Renal cortex interstitium (tissue), 11 donors: ENCODE measurements around the gene MACROD2. TPM values are rescaled to one million over a fixed set of nuclear protein-coding genes. Genes with fewer than 3 reads are reported as not detected.
"Not testable (repeated sequence)": the region's sequence is repeated elsewhere in the genome, so short reads cannot be mapped to it uniquely, and the experiment has no call there.

Source experiments
- DNase-seq, 11 donors: peaks; one replicate each; pipeline ENCODE4 v3.0.0-alpha.2; 2013; ENCODE audit warnings: low read depth in 9 of 11, low spot score in 4 of 11; ENCODE audit errors: extremely low read depth in 1 of 11
- polyA plus RNA-seq, 3 donors: library from polyadenylated mRNA; unstranded; fragments of 120-200 nt; gene quantifications; one replicate each; pipeline ENCODE4 v1.2.1, GENCODE V29; 2013; ENCODE audit not compliant: insufficient read length in 3 of 3

The MACROD2 gene
- polyA plus RNA-seq, 3 donors: 12.2 to 14.6 (median 14.0) TPM

DNA sequence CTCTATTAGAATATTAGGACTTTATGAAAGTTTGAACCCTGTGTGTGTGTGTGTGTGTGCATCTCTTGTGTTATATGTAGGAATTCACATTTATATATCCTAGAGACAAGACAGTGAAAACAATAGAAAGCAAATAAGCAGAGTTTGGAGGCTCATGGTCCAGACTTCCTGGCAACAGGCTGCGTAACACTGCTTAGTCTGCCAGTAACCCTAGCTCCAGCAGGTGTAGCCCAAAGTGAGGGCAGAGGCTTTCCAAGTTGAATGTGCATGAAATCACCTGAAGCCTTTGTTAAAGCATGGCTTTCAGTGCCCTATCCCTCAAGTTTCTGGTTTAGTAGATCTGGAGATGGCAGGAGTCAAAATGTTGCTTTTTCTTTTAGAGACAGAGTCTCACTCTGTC, 2008.0 kb downstream of the MACROD2 start:
- no peak for DNase-seq

DNA sequence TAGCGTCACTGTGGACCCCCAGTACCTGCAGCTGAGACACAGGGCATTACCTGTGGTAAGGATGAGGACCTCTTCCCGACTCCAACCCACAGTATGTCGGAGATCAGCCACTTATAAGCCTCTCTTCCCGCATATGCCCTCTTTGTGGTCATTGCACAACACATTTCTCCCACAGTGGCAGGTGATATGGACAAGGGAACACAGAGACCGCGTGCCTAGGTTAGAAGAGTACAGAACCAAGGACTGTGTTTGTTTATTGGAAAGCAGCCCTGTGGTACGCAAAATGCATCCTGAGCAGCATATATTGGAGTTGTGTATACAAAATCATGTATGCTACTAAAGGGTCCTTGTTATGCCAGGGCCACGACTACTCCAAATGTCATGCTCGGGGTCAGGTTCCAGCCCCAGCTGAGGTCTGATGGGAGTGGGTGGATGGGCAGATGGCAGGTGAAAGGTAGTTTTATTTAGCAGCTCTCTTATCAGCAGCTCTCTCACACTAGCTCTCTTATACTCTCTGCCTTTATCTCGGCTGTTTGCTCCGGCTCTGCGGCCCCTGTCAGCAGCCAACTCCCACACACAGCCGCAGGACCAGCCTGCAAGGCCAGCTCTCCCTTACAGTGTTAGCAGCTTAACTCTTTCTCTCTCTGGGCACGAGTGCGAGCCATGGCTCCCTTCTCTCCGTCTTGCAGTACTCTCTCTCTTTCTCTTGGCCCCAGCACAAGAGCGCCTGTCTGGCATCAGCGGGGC, 2009.0 kb downstream of the MACROD2 start:
- no peak for DNase-seq

DNA sequence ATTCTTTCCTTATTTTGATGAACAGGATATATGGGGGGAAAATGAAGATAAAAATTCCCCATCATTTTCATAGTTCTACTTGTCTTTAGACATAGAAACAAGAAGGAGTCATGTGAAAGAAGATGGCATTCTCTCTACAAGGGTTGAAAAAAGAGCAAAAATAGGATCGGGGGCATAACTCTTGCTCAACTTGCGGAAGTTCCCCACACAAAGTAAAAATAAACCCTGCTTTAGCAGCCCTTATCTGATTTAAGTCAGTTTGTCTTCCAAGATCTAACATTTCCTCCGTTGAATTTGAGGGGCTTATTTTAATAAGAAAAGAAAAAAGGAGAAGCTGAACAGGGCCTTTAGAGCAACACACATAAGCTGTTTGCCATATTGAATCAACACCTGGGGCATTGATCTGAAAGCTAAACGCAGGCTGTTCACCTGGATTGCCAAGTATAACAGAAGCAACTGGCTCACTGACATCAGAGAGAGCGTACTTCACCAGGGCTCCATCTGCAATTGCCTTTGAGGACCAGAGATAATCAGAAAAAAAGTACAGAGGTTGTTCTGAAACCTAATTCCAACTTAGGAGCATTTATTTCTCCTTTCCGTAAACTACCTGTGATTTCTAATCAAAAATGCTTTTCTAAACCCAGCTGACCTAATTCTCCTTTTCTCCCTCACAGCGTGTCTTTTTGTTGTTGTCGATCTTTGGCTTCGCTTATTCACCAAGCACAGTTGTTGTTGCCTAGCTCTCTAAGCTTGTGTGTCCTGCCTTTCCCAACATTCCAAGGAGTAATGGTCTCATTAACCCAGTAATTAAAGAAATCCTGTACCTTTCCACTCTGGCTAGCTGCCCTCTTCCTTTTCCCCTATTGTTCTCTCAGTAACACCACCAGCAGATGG, 2010.0 kb downstream of the MACROD2 start:
- no peak for DNase-seq

GRCh38 chr20:16005915-16006493, 2010.7 kb downstream of the MACROD2 start:
- no peak for DNase-seq

- DNase-seq: no peak
These were observed 2011.8 kb downstream of the MACROD2 start for GRCh38 chr20:16007164-16007563.

DNA sequence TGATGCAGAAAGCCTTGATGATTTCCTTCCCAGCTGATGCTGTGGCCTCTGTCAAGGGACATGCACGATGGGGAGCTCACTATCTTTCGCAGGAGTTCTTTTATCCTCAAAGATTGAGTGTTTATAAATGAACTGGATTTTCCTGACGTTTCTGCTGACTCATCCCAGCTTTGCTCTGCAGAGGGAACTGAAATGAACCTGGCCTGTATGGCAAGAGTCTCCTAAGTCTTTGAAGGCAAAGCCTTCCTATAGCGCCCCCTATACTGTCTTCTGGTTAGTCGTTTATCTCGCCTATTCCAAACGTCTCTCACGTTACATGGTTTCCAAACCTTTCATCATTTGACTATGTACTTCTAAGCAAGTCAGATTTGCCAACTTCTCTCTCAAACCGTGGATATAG, 2012.6 kb downstream of the MACROD2 start:
- DNase-seq: no peak

DNA sequence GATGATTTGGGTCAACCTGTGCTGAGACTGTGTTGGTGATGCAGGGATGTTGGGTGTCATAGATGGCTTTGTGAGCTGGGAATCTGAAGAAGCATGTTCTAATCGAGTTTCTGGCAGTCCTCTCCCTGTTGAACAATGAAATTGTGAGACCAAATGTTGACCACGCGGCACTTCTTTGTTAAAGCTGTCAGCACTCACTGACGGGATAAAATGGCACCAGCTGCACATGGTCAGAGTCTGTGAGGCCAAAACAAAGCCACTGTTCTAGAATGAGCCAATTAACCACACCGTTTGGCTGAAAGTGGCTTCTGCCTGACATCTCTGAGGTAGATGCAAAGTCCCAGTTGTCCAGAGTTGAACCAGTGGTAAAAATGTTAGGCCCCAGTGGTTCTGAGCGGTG, 2015.7 kb downstream of the MACROD2 start:
- no peak for DNase-seq

DNA sequence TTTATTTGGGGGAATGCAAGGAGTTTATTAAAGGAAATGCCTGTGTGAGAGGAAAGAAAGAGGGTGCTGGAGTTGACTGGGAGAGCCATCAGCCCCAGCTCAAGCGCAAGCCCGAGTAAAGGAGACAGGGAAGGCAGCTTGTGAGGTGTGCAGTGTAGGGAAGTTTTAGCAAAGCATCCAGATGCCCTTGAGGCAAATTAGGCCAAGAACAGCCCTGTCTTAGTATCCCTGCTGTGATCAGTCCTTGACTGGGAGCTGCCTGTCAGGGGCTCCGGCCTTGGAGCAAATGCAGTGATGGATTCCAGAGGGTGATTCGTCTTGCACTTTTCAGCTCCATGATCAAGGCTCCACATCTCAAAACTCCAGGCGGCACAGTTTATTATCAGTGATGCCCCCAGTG, 2016.2 kb downstream of the MACROD2 start:
- no peak for DNase-seq

DNA sequence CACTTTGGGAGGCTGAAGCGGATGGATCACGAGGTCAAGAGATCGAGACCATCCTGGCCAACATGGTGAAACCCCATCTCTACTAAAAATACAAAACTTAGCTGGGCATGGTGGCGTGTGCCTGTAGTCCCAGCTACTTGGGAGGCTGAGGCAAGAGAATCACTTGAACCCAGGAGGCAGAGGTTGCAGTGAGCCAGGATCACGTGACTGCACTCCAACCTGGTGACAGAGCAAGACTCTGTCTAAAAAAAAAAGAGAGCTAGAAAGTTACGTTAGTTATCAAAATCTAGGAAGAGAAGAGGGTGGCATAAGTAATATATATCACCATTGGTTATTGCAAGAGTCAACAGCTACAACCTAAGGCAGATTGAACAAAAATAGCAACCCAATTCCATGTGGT, 2017.6 kb downstream of the MACROD2 start:
- DNase-seq: not testable (repeated sequence)

DNA sequence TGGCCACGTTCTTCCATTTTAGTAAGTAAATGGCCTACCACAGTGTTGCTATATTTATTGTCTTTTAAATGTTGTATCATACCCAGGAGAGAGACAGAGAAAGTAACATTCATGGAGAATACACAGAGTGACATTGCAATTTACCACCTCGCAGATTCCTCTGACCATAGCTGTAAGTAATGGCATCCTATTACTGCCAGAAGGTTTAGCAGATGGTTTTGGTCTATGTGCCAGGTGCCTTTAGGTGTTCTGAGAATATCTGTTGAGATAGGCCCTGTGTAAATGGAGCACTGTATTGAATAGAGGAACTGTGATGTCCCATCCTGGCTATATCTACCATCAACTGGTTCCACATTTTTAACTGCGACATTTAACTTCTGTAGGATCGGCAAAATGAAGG, 2018.3 kb downstream of the MACROD2 start:
- no peak for DNase-seq

DNA sequence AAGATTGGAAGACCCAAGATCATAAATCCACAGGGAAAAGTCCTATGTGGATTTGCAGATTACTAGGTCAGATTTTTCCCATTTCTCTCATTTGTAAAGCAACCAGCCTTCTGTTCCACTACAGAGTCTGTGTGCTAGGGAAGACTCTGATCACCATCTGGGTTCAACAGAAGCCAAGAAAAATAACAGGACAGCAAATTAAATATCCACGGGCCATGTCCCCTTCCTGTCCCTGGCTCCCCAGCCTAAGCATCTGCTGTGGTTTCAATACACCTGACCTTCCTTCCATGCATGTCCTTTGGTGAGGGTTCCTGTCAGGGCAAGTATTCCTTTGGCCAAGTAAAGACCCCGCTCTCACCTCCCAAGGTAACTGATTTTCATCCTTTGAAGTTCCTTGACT, 2019.1 kb downstream of the MACROD2 start:
- DNase-seq: no peak

DNA sequence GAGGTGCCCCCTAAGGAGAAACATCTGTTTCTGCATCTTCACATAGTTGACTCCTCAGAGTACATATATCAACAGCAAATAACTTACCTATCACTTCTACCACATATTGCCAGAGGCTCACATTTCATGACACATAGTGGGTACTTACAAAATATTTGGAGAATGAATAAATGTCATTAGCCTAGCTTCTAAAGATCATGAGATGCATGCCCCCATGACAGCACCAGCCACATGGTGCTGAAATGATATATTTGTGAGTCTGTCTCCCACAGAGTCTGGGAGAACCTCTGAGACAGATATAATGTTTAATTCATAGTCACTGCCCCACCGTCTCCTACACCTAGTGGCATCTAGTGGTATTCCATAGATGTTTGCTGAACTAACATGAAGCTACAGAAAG, 2022.3 kb downstream of the MACROD2 start:
- no peak for DNase-seq

GRCh38 chr20:16018881-16019280, 2023.6 kb downstream of the MACROD2 start:
- DNase-seq: no peak

DNA sequence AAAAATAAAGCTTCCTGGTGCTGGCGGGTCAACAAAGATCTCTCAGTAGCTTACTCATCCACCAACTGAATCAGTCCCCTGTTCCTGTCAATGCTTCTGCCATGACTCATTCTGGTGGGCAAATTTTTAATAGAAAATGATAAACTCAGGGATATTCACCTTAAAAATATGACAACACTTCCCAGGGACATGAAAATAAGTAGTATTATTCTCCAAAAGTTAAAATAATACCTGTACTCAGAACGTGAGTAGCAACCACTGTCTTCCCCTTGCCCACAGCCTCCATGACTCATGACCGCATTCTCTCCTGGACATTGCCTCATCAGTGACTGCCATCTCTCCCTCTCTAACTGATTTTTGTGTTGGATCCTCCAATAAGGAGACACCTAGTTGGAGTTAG, 2025.7 kb downstream of the MACROD2 start:
- DNase-seq: no peak

DNA sequence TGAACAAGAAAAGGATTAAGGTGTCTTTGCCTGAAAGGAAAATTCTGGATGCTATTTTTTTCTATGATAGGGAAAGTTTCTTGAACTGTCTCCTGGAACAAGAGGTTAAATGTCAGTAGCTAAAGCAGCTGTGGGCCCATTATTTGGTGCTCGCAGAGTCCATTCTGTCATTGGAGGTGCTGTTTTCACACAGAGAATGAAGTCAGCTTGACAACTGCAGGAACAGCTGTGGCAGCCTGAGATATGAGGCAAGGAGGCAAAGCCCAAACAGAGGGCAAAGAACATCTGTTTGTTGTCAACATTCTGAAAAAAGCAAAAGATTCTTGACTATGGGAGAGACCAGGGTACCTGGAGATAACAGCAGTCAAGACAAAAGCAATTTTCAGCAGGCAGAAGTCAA, 2029.8 kb downstream of the MACROD2 start:
- no peak for DNase-seq

- DNase-seq: no peak
These were observed 2032.4 kb downstream of the MACROD2 start for GRCh38 chr20:16027686-16028085.

DNA sequence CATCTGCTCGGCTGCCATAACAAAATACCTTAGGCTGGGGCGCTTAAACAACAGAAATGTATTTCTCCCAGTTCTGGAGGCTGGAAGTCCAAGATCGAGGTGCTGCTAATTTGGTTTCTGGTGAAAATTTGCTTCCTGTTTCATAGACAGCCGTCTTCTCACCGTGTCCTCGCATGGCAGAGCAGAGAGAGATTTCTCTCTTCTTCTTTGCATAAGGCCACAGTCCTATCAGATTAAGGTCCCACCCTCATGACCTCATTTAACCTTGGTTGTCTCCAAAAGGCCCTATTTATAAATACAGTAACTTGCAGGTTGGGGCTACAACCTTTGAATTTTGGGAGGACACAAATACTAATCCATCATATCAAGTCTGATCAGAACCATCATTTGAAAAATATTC, 2033.6 kb downstream of the MACROD2 start:
- DNase-seq: no peak

DNA sequence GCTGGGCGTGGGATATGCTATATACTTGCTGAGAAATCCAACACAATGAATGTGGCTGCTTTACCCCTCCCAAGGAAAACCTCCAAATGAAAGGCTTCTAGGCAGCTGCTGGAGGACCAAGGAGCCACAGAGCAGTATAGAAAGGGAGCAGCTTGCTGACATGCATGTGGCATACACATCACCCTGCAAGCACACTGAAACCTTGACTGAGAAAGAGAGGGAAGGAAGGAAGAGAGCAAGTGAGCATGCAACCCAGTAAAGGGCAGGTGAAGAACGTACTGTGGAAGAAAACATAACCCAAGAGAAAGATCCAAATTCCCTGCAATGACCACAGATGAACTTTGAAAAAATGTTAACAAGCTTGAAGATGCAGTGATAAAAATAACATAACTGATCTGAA, 2034.9 kb downstream of the MACROD2 start:
- DNase-seq: no peak

- DNase-seq: no peak
These were observed 2040.3 kb downstream of the MACROD2 start for GRCh38 chr20:16035576-16035975.

DNA sequence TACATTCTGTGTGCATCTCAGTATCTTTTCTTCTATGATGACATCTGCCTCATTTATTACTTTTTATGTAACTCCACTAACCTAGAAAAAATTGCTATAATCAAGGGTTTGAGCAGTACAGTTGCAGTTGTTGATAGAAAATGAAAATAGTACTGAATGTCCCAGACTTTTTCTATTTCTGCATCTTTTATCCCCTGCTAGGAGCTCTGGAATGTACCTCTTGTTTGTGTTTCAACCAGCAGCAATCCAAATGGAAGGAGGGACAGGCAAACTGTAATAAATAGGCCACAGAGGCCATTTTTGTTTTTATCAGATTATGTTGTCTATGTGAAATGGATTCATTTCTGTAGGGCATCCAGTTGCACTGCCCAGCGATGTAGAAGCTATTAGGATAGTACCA, 2041.0 kb downstream of the MACROD2 start:
- DNase-seq: no peak
